B cell (primary cell): ENCODE data around the gene CCDC70. TPM values are rescaled to one million over a fixed set of nuclear protein-coding genes. Genes with fewer than 3 reads are reported as not detected.

Source experiments
- ATAC-seq: fragments of 200-7000 bp; cut with Tn5 transposase; one replicate; pipeline ENCODE4 v1.10.0; 2021; ENCODE audit warnings: low read depth, mild to moderate bottlenecking, moderate number of reproducible peaks, moderate library complexity
- CTCF ChIA-PET: fragments of 350-600 bp; sonication (Branson Sonifier 250); formaldehyde crosslinking; loops from one replicate; lab custom pipeline; 2021; ENCODE audit warnings: antibody characterized with exemption, inconsistent platforms; lab: Charles Lee
- POLR2A ChIA-PET: fragments of 350-600 bp; sonication (Branson Sonifier 250); formaldehyde crosslinking; loops from one replicate; lab custom pipeline; 2021; ENCODE audit warnings: antibody characterized with exemption; lab: Charles Lee
- DNase-seq: peaks from one replicate; pipeline ENCODE4 v3.0.0; 2013
- H2AFZ ChIP-seq: 2 replicates; pipeline ENCODE4 v1.6.1; 2012; ENCODE audit warnings: mild to moderate bottlenecking, low read depth, low read length; ENCODE audit not compliant: insufficient read depth, poor library complexity, severe bottlenecking
- H3K27ac ChIP-seq, 2 donors: 1 replicate in 1 of 2; 2 replicates in 1 of 2; pipeline ENCODE4 v1.5.1; 2012 to 2013; ENCODE audit warnings: low read length in 2 of 2, mild to moderate bottlenecking in 2 of 2, moderate library complexity in 1 of 2
- H3K27me3 ChIP-seq, 4 experiments: fragments of 200-600 bp in 1 of 4; sonication (generic) in 1 of 4; replicated peaks in 1 of 4; 1 replicate in 2 of 4; 2 replicates in 2 of 4; pipeline versions ENCODE4 v1.6.1 to v1.7.0; 2013 to 2016; ENCODE audit warnings: low read length in 3 of 4, mild to moderate bottlenecking in 2 of 4, mixed read lengths in 1 of 4, moderate library complexity in 1 of 4; ENCODE audit not compliant: insufficient read depth in 4 of 4, control insufficient read depth in 3 of 4; ENCODE audit errors: control extremely low read depth in 1 of 4
- H3K36me3 ChIP-seq, 2 experiments: replicated peaks in 1 of 2; 1 replicate in 1 of 2; 2 replicates in 1 of 2; pipeline versions ENCODE4 v1.6.1 to v1.7.1; 2013; ENCODE audit warnings: low read length in 1 of 2; ENCODE audit not compliant: insufficient read depth in 2 of 2, control insufficient read depth in 1 of 2; ENCODE audit errors: control extremely low read depth in 1 of 2, extremely low read depth in 1 of 2
- H3K4me1 ChIP-seq, 2 donors: fragments of 200-600 bp in 1 of 2; sonication (generic) in 1 of 2; 1 replicate in 1 of 2; 2 replicates in 1 of 2; pipeline versions ENCODE4 v1.5.1 to v1.6.1; 2013 to 2017; ENCODE audit warnings: low read length in 2 of 2; ENCODE audit not compliant: control insufficient read depth in 2 of 2, insufficient read depth in 2 of 2
- H3K4me2 ChIP-seq: replicated peaks from 2 replicates; pipeline ENCODE3; 2012; ENCODE audit warnings: mild to moderate bottlenecking, low read depth, low read length; ENCODE audit not compliant: poor library complexity, severe bottlenecking
- H3K4me3 ChIP-seq, 5 experiments: fragments of 200-600 bp in 1 of 5; sonication (generic) in 1 of 5; 1 replicate in 3 of 5; 2 replicates in 2 of 5; pipeline versions ENCODE4 v1.5.1 to v1.7.0; 2011 to 2016; ENCODE audit warnings: low read length in 4 of 5, mild to moderate bottlenecking in 4 of 5, low read depth in 2 of 5, control low read depth in 1 of 5, moderate library complexity in 1 of 5; ENCODE audit not compliant: insufficient read depth in 1 of 5; ENCODE audit errors: control extremely low read depth in 1 of 5, extremely low read depth in 1 of 5
- H3K79me2 ChIP-seq: fragments of 200-600 bp; sonication (generic); one replicate; pipeline ENCODE4 v1.6.0; 2016; ENCODE audit warnings: low read length; ENCODE audit not compliant: control insufficient read depth, insufficient read depth
- H3K9ac ChIP-seq: fragments of 200-600 bp; sonication (generic); 2 replicates; pipeline ENCODE4 v1.6.1; 2017; ENCODE audit warnings: mild to moderate bottlenecking, low read length, moderate library complexity
- H3K9me3 ChIP-seq, 3 donors: one replicate each; pipeline versions ENCODE4 v1.6.1 to v1.7.1; 2013; ENCODE audit warnings: low read length in 2 of 3; ENCODE audit not compliant: control insufficient read depth in 2 of 3, insufficient read depth in 1 of 3; ENCODE audit errors: control extremely low read depth in 1 of 3
- H4K20me1 ChIP-seq: 2 replicates; pipeline ENCODE4 v1.6.0; 2012; ENCODE audit warnings: mild to moderate bottlenecking, low read length; ENCODE audit not compliant: insufficient read depth, control insufficient read depth, poor library complexity, severe bottlenecking
- H3K27ac Mint-ChIP-seq: one replicate; pipeline ENCODE4 v1.8.0; 2021; ENCODE audit warnings: mixed read lengths
- H3K27me3 Mint-ChIP-seq: one replicate; pipeline ENCODE4 v1.8.0; 2021; ENCODE audit warnings: mixed read lengths
- H3K4me1 Mint-ChIP-seq: one replicate; pipeline ENCODE4 v1.8.0; 2021; ENCODE audit warnings: mixed read lengths
- H3K4me3 Mint-ChIP-seq: one replicate; pipeline ENCODE4 v1.8.0; 2021; ENCODE audit warnings: mixed read lengths
- H3K9me3 Mint-ChIP-seq: one replicate; pipeline ENCODE4 v1.8.0; 2022; ENCODE audit warnings: mixed read lengths; ENCODE audit not compliant: insufficient read depth
- EZH2 ChIP-seq: IDR thresholded peaks from 2 replicates; pipeline ENCODE4 v1.6.1; 2012; ENCODE audit warnings: borderline replicate concordance, low read depth, mild to moderate bottlenecking, moderate library complexity, low read length; ENCODE audit not compliant: insufficient read depth, poor library complexity, severe bottlenecking
- WGBS: methylation state at CpG from one replicate; pipeline ENCODE4 v1.1.5; 2013; ENCODE audit warnings: missing lambda C conversion rate; ENCODE audit not compliant: insufficient coverage; 5-methylcytosine and 5-hydroxymethylcytosine counted together
- intact Hi-C: fragments of 100-400 bp; cut with micrococcal nuclease; formaldehyde crosslinking; loops from one replicate; pipeline ENCODE4 v1.10.0; 2022
- polyA plus RNA-seq: library from polyadenylated mRNA; depleted of rRNA; stranded (reverse); fragments of >200 nt; gene quantifications from 2 replicates; pipeline ENCODE4 v1.2.3, GENCODE V29; 2012
- total RNA-seq, 2 donors: library from RNA; stranded (reverse); fragments of 120-200 nt in 1 of 2; gene quantifications; 1 replicate in 1 of 2; 2 replicates in 1 of 2; pipeline versions ENCODE4 v1.2.3 to v1.2.4, GENCODE V29; 2013 to 2022
- TF ChIP-seq, protein P1 (sequence below): fragments of 200-600 bp; IDR thresholded peaks from one replicate; pipeline ENCODE4 v1.8.0; 2022; ENCODE audit warnings: antibody characterized with exemption, mild to moderate bottlenecking

CCDC70 gene
- total and polyA plus RNA-seq, 2 donors (not counting 1 experiment from before 2014, with no cell fraction given): not detected

DNA sequence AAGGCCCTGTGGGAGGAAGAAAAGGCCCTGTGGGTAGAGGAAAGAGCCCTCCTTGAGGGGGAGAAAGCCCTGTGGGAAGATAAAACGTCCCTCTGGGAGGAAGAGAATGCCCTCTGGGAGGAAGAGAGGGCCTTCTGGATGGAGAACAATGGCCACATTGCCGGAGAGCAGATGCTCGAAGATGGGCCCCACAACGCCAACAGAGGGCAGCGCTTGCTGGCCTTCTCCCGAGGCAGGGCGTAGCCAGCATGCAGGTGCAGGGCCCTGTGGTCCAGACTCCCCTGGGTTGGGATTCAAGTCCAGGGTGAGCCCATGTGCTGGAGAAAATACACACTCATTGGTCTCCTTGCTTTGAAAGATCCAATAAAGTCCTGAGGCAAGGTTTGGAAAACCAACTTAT is 4.1 kb downstream of the CCDC70 start:
- CTCF ChIA-PET: no interaction called here
- Histone ChIP-seq H3K4me1 (no peaks in the 10 kb centered on the region), H3K27ac (no peak overlapping the region), H2AFZ (no peak overlapping the region), H3K79me2 (no peaks in the 10 kb centered on the region), H3K36me3 (no peaks in the 10 kb centered on the region), H3K9me3 (no peaks in the 10 kb centered on the region), H4K20me1 (no peaks in the 10 kb centered on the region), H3K4me3 (no peak overlapping the region), H3K27me3 (no peaks in the 10 kb centered on the region), H3K4me2 (no peak overlapping the region), H3K9ac (no peak overlapping the region)
- no peaks in the 10 kb centered on the region for H3K4me1 Mint-ChIP-seq
- POLR2A ChIA-PET: no interaction called here
- no peak for ATAC-seq
- intact Hi-C loops: no loop called here
- no peaks in the 10 kb centered on the region for H3K9me3 Mint-ChIP-seq
- WGBS: 60% methylated on average over 7 of the region's 7 CpGs
- H3K27me3 Mint-ChIP-seq: peaks cover 19% of the 10 kb centered on the region
- no peak overlapping the region for H3K27ac Mint-ChIP-seq
- no peak overlapping the region for H3K4me3 Mint-ChIP-seq
- DNase-seq: no peak
- TF ChIP-seq, protein P1, sequence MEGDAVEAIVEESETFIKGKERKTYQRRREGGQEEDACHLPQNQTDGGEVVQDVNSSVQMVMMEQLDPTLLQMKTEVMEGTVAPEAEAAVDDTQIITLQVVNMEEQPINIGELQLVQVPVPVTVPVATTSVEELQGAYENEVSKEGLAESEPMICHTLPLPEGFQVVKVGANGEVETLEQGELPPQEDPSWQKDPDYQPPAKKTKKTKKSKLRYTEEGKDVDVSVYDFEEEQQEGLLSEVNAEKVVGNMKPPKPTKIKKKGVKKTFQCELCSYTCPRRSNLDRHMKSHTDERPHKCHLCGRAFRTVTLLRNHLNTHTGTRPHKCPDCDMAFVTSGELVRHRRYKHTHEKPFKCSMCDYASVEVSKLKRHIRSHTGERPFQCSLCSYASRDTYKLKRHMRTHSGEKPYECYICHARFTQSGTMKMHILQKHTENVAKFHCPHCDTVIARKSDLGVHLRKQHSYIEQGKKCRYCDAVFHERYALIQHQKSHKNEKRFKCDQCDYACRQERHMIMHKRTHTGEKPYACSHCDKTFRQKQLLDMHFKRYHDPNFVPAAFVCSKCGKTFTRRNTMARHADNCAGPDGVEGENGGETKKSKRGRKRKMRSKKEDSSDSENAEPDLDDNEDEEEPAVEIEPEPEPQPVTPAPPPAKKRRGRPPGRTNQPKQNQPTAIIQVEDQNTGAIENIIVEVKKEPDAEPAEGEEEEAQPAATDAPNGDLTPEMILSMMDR: no peak
- no peak for TF ChIP-seq EZH2

DNA sequence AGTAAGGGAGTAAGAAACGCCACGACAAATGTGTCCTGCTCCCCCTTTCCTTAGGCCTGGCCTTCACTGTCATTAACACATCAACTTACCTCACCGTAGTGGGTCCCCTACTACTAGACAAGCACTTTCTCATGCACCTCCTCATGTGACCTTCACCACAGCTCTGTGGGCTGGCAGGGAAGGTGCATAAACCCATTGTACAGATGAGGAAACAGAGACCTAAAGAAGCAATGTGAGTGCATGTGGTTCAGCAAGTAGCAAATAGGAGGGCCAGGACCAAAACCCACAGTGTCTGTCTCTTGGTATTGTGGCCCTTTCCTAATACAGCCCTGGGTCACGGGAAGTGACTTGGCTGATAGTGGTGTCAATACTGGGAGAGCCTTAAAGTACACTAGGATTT is 5.3 kb downstream of the CCDC70 start:
- intact Hi-C loops: no loop called here
- no peak overlapping the region for H3K27ac Mint-ChIP-seq
- ChIA-PET POLR2A (no interaction called here), CTCF (no interaction called here)
- 90% methylated on average over 2 of the region's 4 CpGs for WGBS
- H3K79me2 ChIP-seq: no peaks in the 10 kb centered on the region
- no peaks in the 10 kb centered on the region for H3K4me1 ChIP-seq
- H3K36me3 ChIP-seq: no peaks in the 10 kb centered on the region
- DNase-seq (no peak), ATAC-seq (no peak)
- no peak overlapping the region for H3K27ac ChIP-seq
- H3K9ac ChIP-seq: no peak overlapping the region
- H2AFZ ChIP-seq: no peak overlapping the region
- no peak for TF ChIP-seq EZH2
- TF ChIP-seq, protein P1: no peak
- H3K4me1 Mint-ChIP-seq: no peaks in the 10 kb centered on the region
- no peaks in the 10 kb centered on the region for H3K9me3 ChIP-seq
- no peaks in the 10 kb centered on the region for H4K20me1 ChIP-seq
- H3K4me2 ChIP-seq: no peak overlapping the region
- no peak overlapping the region for H3K4me3 ChIP-seq
- no peak overlapping the region for H3K4me3 Mint-ChIP-seq
- peaks cover 19% of the 10 kb centered on the region for H3K27me3 Mint-ChIP-seq
- no peaks in the 10 kb centered on the region for H3K9me3 Mint-ChIP-seq
- no peaks in the 10 kb centered on the region for H3K27me3 ChIP-seq
